HG03565 (cell line): ENCODE measurements around the gene KRIT1.
"Not testable (repeated sequence)": the region's sequence is repeated elsewhere in the genome, so short reads cannot be mapped to it uniquely, and the experiment has no call there.

ENCODE experiments used
- ATAC-seq: cut with Tn5 transposase; IDR thresholded peaks from one replicate; pipeline ENCODE4 v1.9.1; 2021; ENCODE audit warnings: mild to moderate bottlenecking, moderate library complexity; ENCODE audit not compliant: unreplicated experiment

The KRIT1 gene

GRCh38 chr7:92250603-92251002, 4.9 kb upstream of the KRIT1 start:
- ATAC-seq = no peak

GRCh38 chr7:92246360-92247101, 817 bp upstream of the KRIT1 start:
- ATAC-seq = peak; percentile 18

DNA sequence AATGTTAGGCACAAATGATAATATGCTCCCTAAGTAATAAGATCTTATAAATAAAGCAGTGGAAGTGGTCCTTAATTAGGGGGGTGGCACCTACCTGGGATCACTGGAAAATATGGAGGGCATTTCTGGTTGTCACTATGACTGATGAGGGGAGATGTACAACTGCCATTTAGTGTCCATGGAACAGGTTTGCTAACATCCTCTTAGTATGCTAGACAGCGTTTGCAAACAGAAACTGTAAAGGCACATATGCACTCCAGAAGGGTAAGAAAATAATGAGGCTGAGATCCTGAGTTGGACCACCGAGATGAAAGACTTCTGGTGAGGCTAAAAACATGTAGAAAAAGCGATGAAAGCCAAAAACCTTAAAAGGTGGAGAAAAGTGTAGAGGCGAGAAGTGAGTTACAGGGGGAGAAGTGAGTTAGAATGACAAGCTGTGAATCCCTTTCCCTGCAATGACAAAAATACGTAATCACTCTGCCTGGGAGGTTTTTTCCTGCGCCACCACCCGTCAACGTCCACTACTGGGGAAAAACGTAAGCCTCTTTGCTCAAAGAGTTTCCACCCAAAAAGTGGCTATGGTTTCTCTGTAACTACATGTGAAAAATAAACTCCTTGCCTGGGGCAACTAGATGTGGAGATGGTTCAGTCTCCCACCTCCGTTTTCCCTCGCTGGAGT, 767 bp downstream of the KRIT1 start:
- peak; percentile 5 for ATAC-seq

DNA sequence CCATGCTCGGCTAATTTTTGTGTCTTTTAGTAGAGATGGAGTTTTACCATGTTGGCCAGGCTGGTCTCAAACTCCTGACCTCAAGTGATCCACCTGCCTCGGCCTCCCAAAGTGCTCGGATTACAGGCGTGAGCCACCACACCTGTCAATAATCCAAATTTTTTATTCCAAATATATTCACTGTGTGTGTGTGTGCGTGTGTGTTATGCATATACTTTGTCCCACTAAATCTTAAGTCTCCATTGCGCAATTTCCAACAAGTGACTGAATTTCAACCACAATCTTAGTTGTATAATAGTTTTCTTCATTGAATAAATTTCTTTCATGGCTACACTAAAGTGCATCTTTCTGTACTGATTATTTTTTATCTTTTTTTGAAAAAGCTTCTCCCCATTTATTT, 2.7 kb downstream of the KRIT1 start:
- ATAC-seq = no peak

GRCh38 chr7:92230547-92230946, 15.2 kb downstream of the KRIT1 start:
- ATAC-seq = no peak

- no peak for ATAC-seq
These were observed 17.0 kb downstream of the KRIT1 start for GRCh38 chr7:92228742-92229141.

DNA sequence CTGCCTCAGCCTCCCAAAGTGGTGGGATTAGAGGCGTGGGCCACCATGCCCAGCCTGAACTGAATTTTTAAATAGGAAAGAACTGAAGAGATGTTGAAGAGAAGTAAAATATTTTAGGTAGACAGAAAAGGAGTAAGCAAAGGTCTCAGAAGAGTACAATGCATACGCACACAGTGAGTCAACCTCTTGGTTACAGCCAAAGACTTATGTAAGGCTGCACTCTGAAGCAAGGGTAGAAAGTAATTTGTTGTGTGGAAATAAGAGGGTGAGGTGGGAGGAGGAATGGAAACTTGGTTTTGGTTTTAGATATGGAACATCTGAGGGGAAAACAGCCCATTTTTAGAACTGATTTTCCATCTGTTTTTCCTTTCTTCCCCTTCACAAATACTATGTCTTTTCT, 17.6 kb downstream of the KRIT1 start:
- no peak for ATAC-seq

GRCh38 chr7:92226981-92227380, 18.7 kb downstream of the KRIT1 start:
- no peak for ATAC-seq

GRCh38 chr7:92221766-92222165, 23.9 kb downstream of the KRIT1 start:
- ATAC-seq = no peak

DNA sequence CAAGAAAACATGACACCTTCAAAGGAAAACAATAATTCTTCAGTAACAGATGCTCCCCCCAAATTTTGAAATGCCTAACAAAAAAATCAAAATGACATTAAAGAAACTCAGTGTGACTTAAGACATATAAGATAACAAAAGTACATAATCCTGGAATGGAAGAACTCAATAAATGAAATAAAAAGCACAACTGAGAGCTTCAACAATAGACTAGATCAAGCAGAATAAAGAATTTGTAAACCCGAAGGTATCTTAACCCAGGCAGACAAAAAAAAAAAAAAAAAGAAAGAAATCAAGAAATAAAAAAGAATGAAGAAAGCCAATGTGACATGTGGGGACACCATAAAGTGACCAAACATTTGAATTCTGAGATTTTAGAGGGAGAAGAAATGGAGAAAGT, 39.0 kb downstream of the KRIT1 start:
- no peak for ATAC-seq

DNA sequence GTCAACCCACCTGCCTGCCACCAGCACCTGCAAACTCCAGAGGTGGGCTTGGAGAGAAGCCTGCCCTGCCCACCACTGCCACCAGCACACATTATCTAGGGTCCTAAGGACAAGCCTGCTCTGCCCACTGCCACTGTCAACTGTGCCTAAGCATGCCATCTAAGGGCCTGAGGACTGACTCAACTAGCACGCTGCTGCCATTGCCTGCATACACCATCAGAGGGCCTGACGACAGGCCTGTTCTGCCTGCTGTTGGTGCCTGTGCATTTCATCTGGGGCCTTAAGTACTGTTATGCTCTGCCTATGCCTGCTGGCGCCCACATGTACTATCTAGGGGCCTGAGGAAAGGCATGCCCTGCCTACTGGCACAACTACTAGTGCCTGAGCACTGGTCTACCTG, 39.7 kb downstream of the KRIT1 start:
- ATAC-seq = no peak

GRCh38 chr7:92200791-92201190, 44.9 kb downstream of the KRIT1 start:
- ATAC-seq = no peak

DNA sequence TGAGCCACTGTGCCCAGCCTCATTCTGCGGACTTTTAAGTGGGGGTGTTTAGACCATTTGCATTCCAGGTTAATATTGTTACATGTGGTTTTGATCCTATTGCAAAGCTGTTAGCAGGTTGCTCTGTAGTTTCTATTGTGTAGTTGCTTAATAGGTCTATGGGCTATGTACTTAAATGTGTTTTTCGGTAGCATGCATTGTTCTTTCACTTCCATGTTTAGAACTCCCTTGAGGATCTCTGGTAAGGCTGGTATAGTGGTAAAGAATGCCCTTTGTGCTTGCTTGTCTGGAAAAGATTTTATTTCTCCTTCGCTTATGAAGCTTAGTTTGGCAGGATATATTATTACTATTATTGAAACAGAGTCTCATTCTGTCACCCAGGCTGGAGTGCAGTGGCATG, 53.4 kb downstream of the KRIT1 start:
- ATAC-seq = no peak

GRCh38 chr7:92189246-92189645, 56.5 kb downstream of the KRIT1 start:
- not testable (repeated sequence) for ATAC-seq

GRCh38 chr7:92184294-92184693, 61.4 kb downstream of the KRIT1 start:
- ATAC-seq = not testable (repeated sequence)

- peak; percentile 96 for ATAC-seq
These were observed 66.5 kb downstream of the KRIT1 start, which contains the start of gene LRRD1 for GRCh38 chr7:92178928-92179924. LRRD1 (minus strand) TSS chr7:92179142; CDS start chr7:92165202, 13,940 bp downstream.

GRCh38 chr7:92177362-92177761, 68.4 kb downstream of the KRIT1 start:
- no peak for ATAC-seq

DNA sequence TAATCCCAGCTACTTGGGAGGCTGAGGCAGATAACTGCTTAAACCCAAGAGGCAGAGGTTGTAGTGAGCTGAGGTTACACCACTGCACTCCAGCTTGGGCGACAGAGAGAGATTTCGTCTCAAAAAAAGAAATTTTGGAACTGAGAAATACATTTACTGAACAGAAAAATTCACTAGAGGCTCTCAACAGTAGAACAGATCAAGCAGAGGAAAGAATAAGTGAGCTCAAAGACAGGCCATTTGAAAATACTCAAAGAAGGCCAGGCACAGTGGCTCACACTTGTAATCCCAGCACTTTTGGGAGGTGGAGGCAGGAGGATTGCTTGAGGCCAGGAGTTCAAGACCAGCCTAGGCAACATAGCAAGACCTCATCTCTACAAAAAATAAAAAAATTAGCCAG, 76.2 kb downstream of the KRIT1 start:
- ATAC-seq = not testable (repeated sequence)

DNA sequence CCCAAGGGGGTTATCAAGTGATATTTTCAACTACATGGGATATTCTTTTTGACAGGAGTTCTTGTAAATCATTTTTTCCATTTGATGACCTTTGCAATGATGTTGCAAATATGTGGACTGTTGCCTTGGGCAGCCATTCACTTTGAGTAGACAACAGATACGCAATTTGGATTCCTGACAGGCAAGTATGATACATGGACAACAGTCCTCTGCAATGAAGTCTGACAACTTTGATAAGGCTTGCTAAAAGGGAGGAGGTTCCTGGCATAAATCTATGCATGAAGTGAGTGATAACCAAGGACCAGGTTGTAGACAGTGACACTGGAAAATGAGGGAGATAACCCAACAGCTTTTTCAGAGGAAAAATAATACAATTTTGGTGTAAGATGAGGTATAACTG, 84.4 kb downstream of the KRIT1 start:
- ATAC-seq = no peak

DNA sequence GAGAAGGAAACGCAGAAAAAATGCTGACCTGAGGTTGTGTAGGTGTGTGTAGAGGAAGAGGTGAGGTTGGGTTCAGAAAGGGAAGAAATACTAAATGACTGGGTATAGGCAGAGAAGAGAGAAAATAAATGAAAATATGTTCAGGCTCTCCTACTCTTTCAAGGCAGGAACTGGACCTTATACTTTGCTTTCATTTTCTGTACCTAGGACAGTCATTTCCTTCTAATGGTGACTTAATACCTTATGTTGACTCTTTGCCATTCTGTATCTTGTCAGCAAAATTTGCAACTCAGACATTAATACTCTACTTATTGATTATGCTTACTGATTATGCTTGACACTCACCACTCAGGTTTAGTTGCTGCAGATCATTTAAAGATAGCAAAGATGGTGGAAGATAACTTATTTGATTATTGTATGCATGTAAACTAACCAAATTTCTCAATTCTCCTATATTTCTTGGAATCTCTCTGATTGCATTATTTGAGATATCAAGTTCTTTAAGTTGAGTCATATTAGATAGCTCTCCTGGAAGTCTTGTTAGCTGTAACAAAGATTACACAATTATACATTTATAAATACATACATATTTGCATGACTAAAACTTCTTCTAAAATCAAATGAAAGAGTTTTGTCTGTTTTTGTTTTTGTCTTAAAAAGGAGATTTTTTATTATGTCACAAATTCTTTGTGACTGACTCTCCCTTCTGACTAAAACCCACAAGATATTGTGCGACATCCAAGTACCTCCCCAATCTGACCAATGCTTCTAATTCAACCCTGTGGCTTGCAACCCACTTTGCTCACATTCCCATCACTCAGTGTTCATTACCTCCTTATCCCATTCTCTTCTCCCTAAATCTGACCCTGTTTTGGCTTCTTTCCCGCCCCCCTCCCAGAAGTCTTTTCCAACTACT, 86.8 kb downstream of the KRIT1 start:
- ATAC-seq = peak; percentile 84
